ENCODE data around the gene KIF5A.

DNA sequence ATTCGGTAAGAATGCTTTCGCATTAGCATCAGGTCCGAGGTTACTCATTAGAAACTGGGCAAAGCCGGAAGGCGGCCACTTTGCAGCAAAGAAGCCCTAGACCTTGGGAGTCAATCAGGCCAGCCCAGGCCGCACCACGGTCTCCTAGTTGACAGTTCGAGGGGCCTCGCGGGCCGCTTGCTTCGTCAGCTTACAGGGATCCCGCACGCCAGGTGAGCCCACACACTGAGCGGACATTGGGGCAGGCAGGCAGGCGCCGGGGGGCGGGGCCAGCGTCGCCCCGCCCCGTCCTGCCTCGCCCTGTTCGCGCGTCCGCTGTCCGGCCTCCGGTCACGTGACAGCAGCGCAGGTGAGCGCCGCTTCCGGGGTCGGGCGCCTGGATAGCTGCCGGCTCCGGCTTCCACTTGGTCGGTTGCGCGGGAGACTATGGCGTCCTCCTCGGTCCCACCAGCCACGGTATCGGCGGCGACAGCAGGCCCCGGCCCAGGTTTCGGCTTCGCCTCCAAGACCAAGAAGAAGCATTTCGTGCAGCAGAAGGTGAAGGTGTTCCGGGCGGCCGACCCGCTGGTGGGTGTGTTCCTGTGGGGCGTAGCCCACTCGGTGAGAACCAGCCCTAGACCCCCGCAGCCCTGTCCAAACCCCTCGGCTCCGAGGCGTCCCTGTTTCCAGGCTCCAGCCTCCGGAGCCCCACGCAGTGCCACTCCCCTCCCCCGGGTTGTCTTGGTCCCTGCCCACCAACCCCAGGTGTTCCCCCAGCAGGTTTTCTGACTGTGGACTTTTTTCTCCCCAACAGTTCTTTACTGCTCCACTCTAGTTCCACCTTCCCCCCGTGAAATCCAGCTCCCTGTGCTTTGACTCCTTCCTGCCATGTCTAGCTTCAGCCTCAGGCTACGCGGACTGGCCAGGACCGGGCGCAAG lies 41.3 kb downstream of the KIF5A start, which contains the start of gene PIP4K2C:
- TF ChIP-seq CTCF (IDR thresholded peaks at IDR 0.05; ENCODE audit: extremely low read depth in 1 of 2, insufficient read depth in 1 of 2, low read depth in 1 of 2, low read length in 2 of 2): no peak
- TF ChIP-seq POLR2AphosphoS5 (IDR thresholded peaks at IDR 0.05; ENCODE audit: insufficient read depth, low read depth, low read length): no peak
- TF ChIP-seq POLR2A (IDR thresholded peaks at IDR 0.05; ENCODE audit: low read depth, low read length): peak; percentile 35
- TF ChIP-seq EZH2 (IDR thresholded peaks at IDR 0.05; ENCODE audit: borderline replicate concordance, low read depth, low read length, severe bottlenecking): peak; percentile 66
- TF ChIP-seq JUN (IDR thresholded peaks at IDR 0.05; ENCODE audit: borderline replicate concordance, insufficient read depth, insufficient read length, low read depth): no peak
- TF ChIP-seq, protein P1, sequence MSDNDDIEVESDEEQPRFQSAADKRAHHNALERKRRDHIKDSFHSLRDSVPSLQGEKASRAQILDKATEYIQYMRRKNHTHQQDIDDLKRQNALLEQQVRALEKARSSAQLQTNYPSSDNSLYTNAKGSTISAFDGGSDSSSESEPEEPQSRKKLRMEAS (IDR thresholded peaks at IDR 0.05; ENCODE audit: insufficient read depth, insufficient read length): no peak
- no peak for TF ChIP-seq FOS (IDR thresholded peaks at IDR 0.05; ENCODE audit: borderline replicate concordance, insufficient read depth, low read length)

Measured in endothelial cell of umbilical vein (primary cell).